ENCODE measurements around the gene CFAP210. TPM values are rescaled to one million over a fixed set of nuclear protein-coding genes. Genes with fewer than 3 reads are reported as not detected.

CFAP210 gene
- total and polyA plus RNA-seq, 4 donors, result 1.2 to 7.2 (median 3.3) TPM

DNA sequence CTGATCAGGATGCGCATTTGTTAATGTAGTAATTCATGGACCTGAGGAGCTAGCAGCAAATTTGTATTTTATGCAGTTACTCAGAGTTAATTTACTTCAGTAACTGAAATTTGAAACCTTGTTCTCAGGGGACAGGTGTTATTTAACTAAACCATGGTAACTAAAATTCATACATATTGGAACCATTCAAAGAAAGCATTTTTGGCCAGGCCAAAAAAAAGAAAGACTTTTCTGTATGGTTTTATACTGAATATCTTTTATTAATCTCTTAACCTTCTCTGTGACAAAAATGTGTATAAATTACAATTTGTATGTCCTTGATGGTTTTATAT is 35.0 kb upstream of the CFAP210 start:
- no peak for ATAC-seq (ENCODE audit: insufficient read depth, low FRiP score)
- H3K27me3 ChIP-seq (ENCODE audit: control insufficient read depth in 3 of 3, insufficient read depth in 3 of 3, low read length in 2 of 3), result peaks cover 0 to 7% (median 0%) of the 10 kb centered on the region in 3 donors

DNA sequence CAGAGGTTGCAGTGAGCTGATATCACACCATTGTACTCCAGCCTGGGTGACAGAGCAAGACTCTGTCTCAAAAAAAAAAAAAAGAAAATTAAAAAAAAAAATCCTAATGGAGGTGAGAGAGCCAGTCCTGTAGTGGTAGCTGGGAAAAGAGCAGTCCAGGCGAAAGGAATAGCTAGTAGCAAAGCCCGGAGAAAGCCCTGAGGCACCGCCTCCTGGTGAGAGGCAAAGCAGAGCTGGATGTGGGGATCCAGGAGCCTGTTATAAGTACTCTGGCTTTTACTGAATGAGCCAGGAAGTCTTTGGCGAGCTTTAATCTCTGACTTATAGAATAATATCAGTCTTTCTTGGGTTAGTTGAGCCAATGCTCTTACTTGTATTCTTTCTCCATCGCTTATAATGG is 32.9 kb upstream of the CFAP210 start:
- no peak for ATAC-seq (ENCODE audit: insufficient read depth, low FRiP score)
- no peak overlapping the region for H3K27ac ChIP-seq (ENCODE audit: low read depth in 1 of 2, low read length in 1 of 2)

More for the DNA sequence above, 35.0 kb upstream of the CFAP210 start:
- WGBS, 2 donors, result 95 to 97% methylated on average over 1 of the region's 1 CpG
- no peak overlapping the region for H3K27ac ChIP-seq (ENCODE audit: low read depth in 1 of 2, low read length in 1 of 2)
- TF ChIP-seq, protein P1, sequence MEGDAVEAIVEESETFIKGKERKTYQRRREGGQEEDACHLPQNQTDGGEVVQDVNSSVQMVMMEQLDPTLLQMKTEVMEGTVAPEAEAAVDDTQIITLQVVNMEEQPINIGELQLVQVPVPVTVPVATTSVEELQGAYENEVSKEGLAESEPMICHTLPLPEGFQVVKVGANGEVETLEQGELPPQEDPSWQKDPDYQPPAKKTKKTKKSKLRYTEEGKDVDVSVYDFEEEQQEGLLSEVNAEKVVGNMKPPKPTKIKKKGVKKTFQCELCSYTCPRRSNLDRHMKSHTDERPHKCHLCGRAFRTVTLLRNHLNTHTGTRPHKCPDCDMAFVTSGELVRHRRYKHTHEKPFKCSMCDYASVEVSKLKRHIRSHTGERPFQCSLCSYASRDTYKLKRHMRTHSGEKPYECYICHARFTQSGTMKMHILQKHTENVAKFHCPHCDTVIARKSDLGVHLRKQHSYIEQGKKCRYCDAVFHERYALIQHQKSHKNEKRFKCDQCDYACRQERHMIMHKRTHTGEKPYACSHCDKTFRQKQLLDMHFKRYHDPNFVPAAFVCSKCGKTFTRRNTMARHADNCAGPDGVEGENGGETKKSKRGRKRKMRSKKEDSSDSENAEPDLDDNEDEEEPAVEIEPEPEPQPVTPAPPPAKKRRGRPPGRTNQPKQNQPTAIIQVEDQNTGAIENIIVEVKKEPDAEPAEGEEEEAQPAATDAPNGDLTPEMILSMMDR (IDR thresholded peaks at IDR 0.05; ENCODE audit: control extremely low read depth, extremely low read depth), result no peak
- DNase-seq, result no peak
- no peak overlapping the region for H3K9ac ChIP-seq (ENCODE audit: insufficient read depth in 1 of 2, low read length in 2 of 2)
- peaks cover 0 to 3% (median 0%) of the 10 kb centered on the region in 5 donors for H3K4me1 ChIP-seq (ENCODE audit: control insufficient read depth in 5 of 5, insufficient read depth in 5 of 5, low read length in 5 of 5)
- H3K36me3 ChIP-seq (ENCODE audit: control insufficient read depth in 4 of 4, insufficient read depth in 4 of 4, low read length in 4 of 4), result no peaks in the 10 kb centered on the region
- H3K4me3 ChIP-seq, result no peak overlapping the region
- H3K9me3 ChIP-seq (ENCODE audit: control insufficient read depth in 4 of 4, insufficient read depth in 3 of 4, low read length in 3 of 4), result no peaks in the 10 kb centered on the region

DNA sequence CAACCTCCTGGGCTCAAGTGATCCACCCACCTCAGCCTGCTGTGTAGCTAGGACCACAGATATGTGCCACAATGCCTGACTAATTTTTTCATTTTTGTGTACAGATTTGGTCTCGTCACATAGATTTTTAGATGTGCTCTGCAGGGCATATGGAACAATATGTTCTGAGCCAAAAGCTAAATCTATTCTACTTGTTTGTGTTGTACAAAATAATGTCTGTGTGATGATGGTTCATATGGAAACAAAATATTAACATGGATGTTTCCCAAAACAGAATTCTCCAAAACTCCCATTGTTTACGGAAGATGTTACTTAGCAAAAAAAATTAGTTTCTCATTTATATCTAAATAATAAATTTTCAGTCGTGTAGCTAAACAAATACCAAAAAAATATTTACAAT is 26.8 kb upstream of the CFAP210 start:
- peaks cover 3 to 10% (median 5%) of the 10 kb centered on the region in 5 donors for H3K4me1 ChIP-seq (ENCODE audit: control insufficient read depth in 5 of 5, insufficient read depth in 5 of 5, low read length in 5 of 5)
- H3K9me3 ChIP-seq (ENCODE audit: control insufficient read depth in 4 of 4, insufficient read depth in 3 of 4, low read length in 3 of 4), result no peaks in the 10 kb centered on the region

More for the DNA sequence above, 32.9 kb upstream of the CFAP210 start:
- no peak overlapping the region for H3K9ac ChIP-seq (ENCODE audit: insufficient read depth in 1 of 2, low read length in 2 of 2)
- 83 to 92% methylated on average over 5 of the region's 5 CpGs for WGBS, 2 donors
- TF ChIP-seq, protein P1 (IDR thresholded peaks at IDR 0.05; ENCODE audit: control extremely low read depth, extremely low read depth), result no peak
- no peaks in the 10 kb centered on the region for H3K9me3 ChIP-seq (ENCODE audit: control insufficient read depth in 4 of 4, insufficient read depth in 3 of 4, low read length in 3 of 4)
- H3K4me1 ChIP-seq (ENCODE audit: control insufficient read depth in 5 of 5, insufficient read depth in 5 of 5, low read length in 5 of 5), result no peaks in the 10 kb centered on the region
- H3K4me3 ChIP-seq, result no peak overlapping the region
- DNase-seq, result no peak
- H3K27me3 ChIP-seq (ENCODE audit: control insufficient read depth in 3 of 3, insufficient read depth in 3 of 3, low read length in 2 of 3), result peaks cover 0 to 4% (median 0%) of the 10 kb centered on the region in 3 donors
- H3K36me3 ChIP-seq (ENCODE audit: control insufficient read depth in 4 of 4, insufficient read depth in 4 of 4, low read length in 4 of 4), result no peaks in the 10 kb centered on the region

More for the DNA sequence above, 26.8 kb upstream of the CFAP210 start:
- Histone ChIP-seq H3K27ac (ENCODE audit: low read depth in 1 of 2, low read length in 1 of 2) (no peak overlapping the region), H3K4me3 (no peak overlapping the region), H3K9ac (ENCODE audit: insufficient read depth in 1 of 2, low read length in 2 of 2) (no peak overlapping the region), H3K27me3 (ENCODE audit: control insufficient read depth in 3 of 3, insufficient read depth in 3 of 3, low read length in 2 of 3) (no peaks in the 10 kb centered on the region), H3K36me3 (ENCODE audit: control insufficient read depth in 4 of 4, insufficient read depth in 4 of 4, low read length in 4 of 4) (no peaks in the 10 kb centered on the region)
- 58 to 88% methylated on average over 3 of the region's 3 CpGs for WGBS, 2 donors
- DNase-seq, result no peak
- TF ChIP-seq, protein P1 (IDR thresholded peaks at IDR 0.05; ENCODE audit: control extremely low read depth, extremely low read depth), result no peak
- no peak for ATAC-seq (ENCODE audit: insufficient read depth, low FRiP score)
